Left lung (tissue), 10 donors: Measurements from ENCODE around the gene ELK3. TPM values are rescaled to one million over a fixed set of nuclear protein-coding genes. Genes with fewer than 3 reads are reported as not detected.

Experiments
- ATAC-seq: fragments of 200-7000 bp; cut with Tn5 transposase; one replicate; pipeline ENCODE4 v1.9.1; 2020; ENCODE audit warnings: moderate library complexity
- DNase-seq, 4 donors: peaks; one replicate each; pipeline ENCODE4 v3.0.0-alpha.2; 2013 to 2020
- H3K27ac ChIP-seq, 2 donors: fragments of 200-600 bp; sonication (generic) in 1 of 2; one replicate each; pipeline versions ENCODE4 v1.5.0 to v1.8.0; 2020 to 2021
- H3K27me3 ChIP-seq, 2 donors: fragments of 200-600 bp; sonication (generic) in 1 of 2; one replicate each; pipeline versions ENCODE4 v1.5.0 to v1.8.0; 2020 to 2021
- H3K36me3 ChIP-seq, 2 donors: fragments of 200-600 bp; sonication (generic) in 1 of 2; one replicate each; pipeline versions ENCODE4 v1.5.0 to v1.8.0; 2020 to 2021
- H3K4me1 ChIP-seq, 2 donors: fragments of 200-600 bp; one replicate each; pipeline ENCODE4 v1.8.0; 2021
- H3K4me3 ChIP-seq, 2 donors: fragments of 200-600 bp; sonication (generic) in 1 of 2; one replicate each; pipeline versions ENCODE4 v1.5.0 to v1.8.0; 2020 to 2021; ENCODE audit warnings: mild to moderate bottlenecking in 1 of 2
- H3K9me3 ChIP-seq, 2 donors: fragments of 200-600 bp; sonication (generic) in 1 of 2; one replicate each; pipeline versions ENCODE4 v1.5.0 to v1.8.0; 2020 to 2021
- intact Hi-C, 2 donors: fragments of 100-400 bp; cut with DNase I; formaldehyde crosslinking; loops; one replicate each; pipeline versions ENCODE4 v1.11.2 to v1.14.2; 2022
- polyA plus RNA-seq, 6 donors: library from polyadenylated mRNA; unstranded; fragments of 120-200 nt; gene quantifications; one replicate each; pipeline ENCODE4 v1.2.1, GENCODE V29; 2013; ENCODE audit not compliant: insufficient read length in 6 of 6
- total RNA-seq, 2 donors: library from RNA; stranded (reverse); fragmentation: NEBNext Ultra II Directional; extraction: Animal tissue kit (Norgen Biotek cat#: 25700); gene quantifications; one replicate each; pipeline ENCODE4 v1.2.1, GENCODE V29; 2021
- TF ChIP-seq, protein P1 (sequence below), 2 donors: fragments of 200-600 bp; sonication (generic) in 1 of 2; IDR thresholded peaks; one replicate each; pipeline versions ENCODE4 v1.5.0 to v1.8.0; 2021; ENCODE audit warnings: antibody characterized with exemption in 2 of 2
- donor health status: DM: no; HTN: yes; CAD: no.
- donor health status: DM: no; HTN: no; CAD: no.

The ELK3 gene
- total and polyA plus RNA-seq, 8 donors, result 39.1 to 91.7 (median 80.0) TPM

DNA sequence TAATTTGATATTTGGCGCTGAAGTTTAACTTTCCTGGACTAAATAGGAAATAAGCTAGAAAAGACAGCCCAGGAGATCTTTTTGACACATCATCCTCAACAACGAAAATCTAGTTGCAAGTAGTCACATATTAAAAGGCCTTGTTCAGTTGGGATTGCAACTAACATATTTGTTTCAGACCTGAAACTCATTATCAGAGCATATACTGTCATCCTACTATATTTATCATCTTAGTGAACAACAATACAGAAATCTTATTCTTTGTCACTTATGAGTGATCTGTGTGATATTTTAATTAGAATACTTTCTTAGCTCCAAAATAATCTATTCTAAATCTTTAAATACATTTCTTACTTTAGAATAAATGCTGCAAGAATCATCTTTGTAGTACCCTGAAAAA is 72.1 kb downstream of the ELK3 start:
- intact Hi-C loops, result no loop called here
- peaks cover 0 to 75% of the 10 kb centered on the region in 2 donors for H3K36me3 ChIP-seq
- DNase-seq, result no peak
- no peak overlapping the region for H3K4me3 ChIP-seq
- no peak for ATAC-seq
- no peak overlapping the region for H3K27ac ChIP-seq
- TF ChIP-seq, protein P1, sequence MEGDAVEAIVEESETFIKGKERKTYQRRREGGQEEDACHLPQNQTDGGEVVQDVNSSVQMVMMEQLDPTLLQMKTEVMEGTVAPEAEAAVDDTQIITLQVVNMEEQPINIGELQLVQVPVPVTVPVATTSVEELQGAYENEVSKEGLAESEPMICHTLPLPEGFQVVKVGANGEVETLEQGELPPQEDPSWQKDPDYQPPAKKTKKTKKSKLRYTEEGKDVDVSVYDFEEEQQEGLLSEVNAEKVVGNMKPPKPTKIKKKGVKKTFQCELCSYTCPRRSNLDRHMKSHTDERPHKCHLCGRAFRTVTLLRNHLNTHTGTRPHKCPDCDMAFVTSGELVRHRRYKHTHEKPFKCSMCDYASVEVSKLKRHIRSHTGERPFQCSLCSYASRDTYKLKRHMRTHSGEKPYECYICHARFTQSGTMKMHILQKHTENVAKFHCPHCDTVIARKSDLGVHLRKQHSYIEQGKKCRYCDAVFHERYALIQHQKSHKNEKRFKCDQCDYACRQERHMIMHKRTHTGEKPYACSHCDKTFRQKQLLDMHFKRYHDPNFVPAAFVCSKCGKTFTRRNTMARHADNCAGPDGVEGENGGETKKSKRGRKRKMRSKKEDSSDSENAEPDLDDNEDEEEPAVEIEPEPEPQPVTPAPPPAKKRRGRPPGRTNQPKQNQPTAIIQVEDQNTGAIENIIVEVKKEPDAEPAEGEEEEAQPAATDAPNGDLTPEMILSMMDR (IDR thresholded peaks at IDR 0.05), result no peak
- H3K9me3 ChIP-seq, result no peaks in the 10 kb centered on the region
- peaks cover 5 to 12% of the 10 kb centered on the region in 2 donors for H3K4me1 ChIP-seq
- no peaks in the 10 kb centered on the region for H3K27me3 ChIP-seq

DNA sequence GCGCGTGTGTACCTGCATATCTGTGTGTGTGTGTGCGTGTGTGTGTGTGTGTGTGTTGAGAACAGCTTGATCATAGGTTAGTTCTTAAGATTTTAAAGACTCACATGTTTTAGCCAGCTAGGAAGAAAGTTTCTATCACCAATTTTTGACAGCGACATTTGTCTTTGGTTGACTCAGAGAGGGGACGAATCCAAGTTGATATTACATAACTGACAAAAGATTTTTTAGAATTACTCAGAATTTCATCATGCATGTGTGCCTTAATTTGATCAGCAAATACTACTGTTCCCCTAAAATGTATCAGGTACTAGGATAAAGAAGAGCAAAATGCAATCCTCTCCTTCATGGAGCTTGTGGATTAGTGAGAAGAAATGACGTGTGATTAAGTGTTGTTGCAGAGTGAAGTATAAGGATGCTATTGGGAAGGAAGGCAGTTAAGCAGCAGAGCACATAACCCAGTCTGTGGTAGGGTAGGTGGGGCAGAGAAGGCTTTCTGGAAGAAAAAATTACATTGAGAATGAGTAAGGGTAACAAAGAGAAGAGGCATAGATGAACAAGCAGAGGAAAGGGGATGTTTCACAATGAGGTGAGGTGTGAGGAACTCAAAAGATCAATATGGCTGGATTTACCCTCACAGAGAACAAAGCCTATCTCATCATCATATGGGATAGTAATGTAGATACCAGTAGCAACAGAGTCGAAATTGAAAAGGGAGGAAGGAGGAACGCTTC is 77.5 kb downstream of the ELK3 start:
- intact Hi-C loops, result no loop called here
- Histone ChIP-seq H3K9me3 (no peaks in the 10 kb centered on the region), H3K36me3 (peaks cover 0 to 59% of the 10 kb centered on the region in 2 donors), H3K27me3 (no peaks in the 10 kb centered on the region), H3K4me3 (no peak overlapping the region), H3K4me1 (no peaks in the 10 kb centered on the region), H3K27ac (no peak overlapping the region)
- DNase-seq (no peak), ATAC-seq (no peak)
- TF ChIP-seq, protein P1 (IDR thresholded peaks at IDR 0.05), result no peak

DNA sequence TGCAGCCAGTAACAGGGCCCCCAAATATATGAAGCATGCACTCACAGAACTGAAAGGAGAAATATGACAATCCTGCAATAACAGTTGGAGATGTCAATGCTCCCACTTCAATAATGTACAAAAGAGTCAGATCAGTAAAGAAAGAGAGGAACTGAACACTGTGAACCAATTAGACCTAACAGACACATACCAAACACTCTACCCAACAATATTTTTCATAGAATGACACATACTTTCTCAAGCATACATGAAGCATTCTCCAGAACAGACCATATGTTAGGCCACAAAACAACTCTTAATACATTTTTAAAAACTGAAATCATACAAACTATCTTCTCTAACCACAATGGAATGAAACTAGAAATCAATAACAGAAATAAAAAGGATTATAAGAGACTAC is 80.2 kb downstream of the ELK3 start:
- Histone ChIP-seq H3K9me3 (no peaks in the 10 kb centered on the region), H3K36me3 (peaks cover 0 to 54% of the 10 kb centered on the region in 2 donors), H3K4me3 (no peak overlapping the region), H3K4me1 (no peaks in the 10 kb centered on the region), H3K27ac (no peak overlapping the region), H3K27me3 (no peaks in the 10 kb centered on the region)
- TF ChIP-seq, protein P1 (IDR thresholded peaks at IDR 0.05), result no peak
- ATAC-seq (no peak), DNase-seq (no peak)
- intact Hi-C loops, result no loop called here

DNA sequence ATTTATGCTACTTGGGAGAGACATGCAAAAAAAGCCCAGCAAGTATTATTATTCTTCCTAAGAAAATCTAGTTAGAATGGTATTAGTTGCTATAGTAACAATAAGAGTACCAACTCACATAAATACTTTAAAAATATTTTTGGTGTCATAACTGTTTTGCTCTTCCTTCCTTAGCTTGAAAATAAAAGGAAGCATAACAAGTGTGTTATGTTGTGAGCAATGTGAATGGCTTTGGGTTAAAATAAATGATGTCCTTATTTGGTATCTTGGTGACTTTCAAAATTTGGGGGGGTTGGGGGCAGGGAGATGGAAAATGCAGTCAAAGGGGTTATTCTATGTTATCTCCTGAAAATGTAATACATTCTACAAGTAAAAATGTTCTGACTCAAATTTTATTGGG is 91.0 kb downstream of the ELK3 start:
- no peak for ATAC-seq
- no peaks in the 10 kb centered on the region for H3K4me1 ChIP-seq
- no peaks in the 10 kb centered on the region for H3K27me3 ChIP-seq
- no peak overlapping the region for H3K27ac ChIP-seq
- peaks cover 4 to 97% of the 10 kb centered on the region in 2 donors for H3K36me3 ChIP-seq
- no peaks in the 10 kb centered on the region for H3K9me3 ChIP-seq
- no peak for DNase-seq
- intact Hi-C loops, result no loop called here
- TF ChIP-seq, protein P1 (IDR thresholded peaks at IDR 0.05), result no peak
- H3K4me3 ChIP-seq, result no peak overlapping the region

DNA sequence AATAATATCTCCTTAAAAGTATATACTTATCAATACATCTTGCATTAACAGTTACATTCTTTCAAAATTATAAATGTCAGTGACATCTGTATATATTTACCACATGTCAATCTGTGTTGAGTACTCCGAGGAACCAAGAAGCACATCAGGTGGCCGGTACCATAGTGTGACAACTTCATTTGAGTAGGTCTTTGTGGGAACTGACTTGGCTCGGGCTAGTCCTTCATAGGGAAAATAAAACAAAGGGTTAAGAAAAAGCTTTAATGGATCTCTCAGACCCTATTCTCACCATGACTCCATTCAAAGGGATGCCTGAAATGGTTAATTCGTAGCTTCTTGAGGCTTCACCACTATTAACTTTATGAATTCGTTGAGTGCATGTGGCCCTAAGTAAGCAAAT is 94.9 kb downstream of the ELK3 start:
- H3K4me3 ChIP-seq, result no peak overlapping the region
- H3K27ac ChIP-seq, result no peak overlapping the region
- H3K4me1 ChIP-seq, result no peaks in the 10 kb centered on the region
- ATAC-seq, result no peak
- no peaks in the 10 kb centered on the region for H3K9me3 ChIP-seq
- no peaks in the 10 kb centered on the region for H3K27me3 ChIP-seq
- TF ChIP-seq, protein P1 (IDR thresholded peaks at IDR 0.05), result no peak
- intact Hi-C loops, result no loop called here
- no peak for DNase-seq
- peaks cover 0 to 72% of the 10 kb centered on the region in 2 donors for H3K36me3 ChIP-seq
